ENCODE measurements around the gene ZNF664. TPM values are rescaled to one million over a fixed set of nuclear protein-coding genes. Genes with fewer than 3 reads are reported as not detected.

The ZNF664 gene
- total and polyA plus RNA-seq, 10 of the 15 experiments (the other 5 are each of a cell fraction or from before 2014, with no cell fraction given) = 1.8 to 65.6 (median 30.8) TPM

DNA sequence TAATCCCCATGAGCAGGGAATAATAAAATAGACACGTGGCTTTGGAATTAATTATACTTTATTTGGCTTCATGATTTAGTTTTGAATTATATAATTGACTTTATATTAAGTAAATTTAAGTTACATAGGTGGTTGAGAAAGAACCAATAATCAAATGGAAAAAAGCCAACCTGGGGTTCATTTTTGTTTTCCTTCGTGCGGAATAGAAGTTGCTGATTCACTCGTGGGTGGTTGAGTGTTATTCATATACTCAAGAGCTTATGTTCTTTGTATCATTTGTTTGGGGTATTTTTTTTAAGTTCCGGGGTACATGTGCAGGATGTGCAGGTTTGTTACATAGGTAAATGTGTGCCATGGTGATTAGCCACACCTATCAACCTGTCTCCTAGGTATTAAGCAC is 58.0 kb downstream of the ZNF664 start:
- WGBS (ENCODE audit: insufficient coverage, insufficient replicate concordance, low lambda C conversion rate, missing lambda C conversion rate) = 62% methylated on average over 5 of the region's 5 CpGs
- in situ Hi-C loops (cut with MboI) = loop anchor here (10.0 kb wide), 1 partner anchor 874 kb away; no protein-coding TSS in a partner anchor
- SMC1A ChIA-PET (ENCODE audit: uncharacterized antibody, unreplicated experiment) = no interaction called here

More for the DNA sequence above, 58.0 kb downstream of the ZNF664 start:
- ChIA-PET POLR2A (no interaction called here), RAD21 (ENCODE audit: unreplicated experiment) (interaction anchor here (0.6 to 1.0 kb wide), 3 partner anchors 121 to 305 kb away, joined by 3 read pairs; no protein-coding TSS in a partner anchor), CTCF (interaction anchor here (0.7 to 2.8 kb wide), 13 partner anchors 8 to 875 kb away, joined by 3 to 13 read pairs (median 4); no protein-coding TSS in a partner anchor)
- Histone ChIP-seq H3K27me3 (replicated peaks in 1 of 2; ENCODE audit: control insufficient read depth in 2 of 2, insufficient read depth in 2 of 2, low read length in 1 of 2) (no peaks in the 10 kb centered on the region), H3K4me1 (ENCODE audit: control insufficient read depth, insufficient read depth, low read length) (no peaks in the 10 kb centered on the region), H4K20me1 (ENCODE audit: control insufficient read depth, insufficient read depth) (no peaks in the 10 kb centered on the region), H3K9ac (ENCODE audit: control insufficient read depth, insufficient read depth, low read length) (no peak overlapping the region), H2AFZ (ENCODE audit: control insufficient read depth, low read depth, low read length) (no peak overlapping the region), H3K27ac (ENCODE audit: control insufficient read depth, insufficient read depth) (no peak overlapping the region), H3K4me2 (ENCODE audit: control insufficient read depth, insufficient read depth) (no peak overlapping the region), H3K79me2 (ENCODE audit: control insufficient read depth, insufficient read depth, low read length) (no peaks in the 10 kb centered on the region), H3K4me3 (no peak overlapping the region), H3K9me3 (replicated peaks; ENCODE audit: control insufficient read depth, insufficient read depth, low read length) (no peaks in the 10 kb centered on the region), H3K36me3 (ENCODE audit: control insufficient read depth in 2 of 2, insufficient read depth in 2 of 2, low read length in 1 of 2) (no peaks in the 10 kb centered on the region)
- DNase-seq (ENCODE audit: low read depth, low spot score) (no peak), FAIRE-seq (no peak), ATAC-seq (no peak)
- no TSS peak for BruUV-seq (replicated peaks)
- intact Hi-C loops (cut with micrococcal nuclease; ENCODE audit: unreplicated experiment) = loop anchor here (10.0 kb wide), 1 partner anchor 364 kb away; no protein-coding TSS in a partner anchor
- no peak for TF ChIP-seq IKZF2 (IDR thresholded peaks at IDR 0.05)
- TF ChIP-seq, protein P1, sequence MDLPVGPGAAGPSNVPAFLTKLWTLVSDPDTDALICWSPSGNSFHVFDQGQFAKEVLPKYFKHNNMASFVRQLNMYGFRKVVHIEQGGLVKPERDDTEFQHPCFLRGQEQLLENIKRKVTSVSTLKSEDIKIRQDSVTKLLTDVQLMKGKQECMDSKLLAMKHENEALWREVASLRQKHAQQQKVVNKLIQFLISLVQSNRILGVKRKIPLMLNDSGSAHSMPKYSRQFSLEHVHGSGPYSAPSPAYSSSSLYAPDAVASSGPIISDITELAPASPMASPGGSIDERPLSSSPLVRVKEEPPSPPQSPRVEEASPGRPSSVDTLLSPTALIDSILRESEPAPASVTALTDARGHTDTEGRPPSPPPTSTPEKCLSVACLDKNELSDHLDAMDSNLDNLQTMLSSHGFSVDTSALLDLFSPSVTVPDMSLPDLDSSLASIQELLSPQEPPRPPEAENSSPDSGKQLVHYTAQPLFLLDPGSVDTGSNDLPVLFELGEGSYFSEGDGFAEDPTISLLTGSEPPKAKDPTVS (IDR thresholded peaks at IDR 0.05; ENCODE audit: low read depth, low read length) = no peak
- TF ChIP-seq TCF12 (IDR thresholded peaks at IDR 0.05; ENCODE audit: low read depth, low read length) = no peak
- TF ChIP-seq, protein P2, sequence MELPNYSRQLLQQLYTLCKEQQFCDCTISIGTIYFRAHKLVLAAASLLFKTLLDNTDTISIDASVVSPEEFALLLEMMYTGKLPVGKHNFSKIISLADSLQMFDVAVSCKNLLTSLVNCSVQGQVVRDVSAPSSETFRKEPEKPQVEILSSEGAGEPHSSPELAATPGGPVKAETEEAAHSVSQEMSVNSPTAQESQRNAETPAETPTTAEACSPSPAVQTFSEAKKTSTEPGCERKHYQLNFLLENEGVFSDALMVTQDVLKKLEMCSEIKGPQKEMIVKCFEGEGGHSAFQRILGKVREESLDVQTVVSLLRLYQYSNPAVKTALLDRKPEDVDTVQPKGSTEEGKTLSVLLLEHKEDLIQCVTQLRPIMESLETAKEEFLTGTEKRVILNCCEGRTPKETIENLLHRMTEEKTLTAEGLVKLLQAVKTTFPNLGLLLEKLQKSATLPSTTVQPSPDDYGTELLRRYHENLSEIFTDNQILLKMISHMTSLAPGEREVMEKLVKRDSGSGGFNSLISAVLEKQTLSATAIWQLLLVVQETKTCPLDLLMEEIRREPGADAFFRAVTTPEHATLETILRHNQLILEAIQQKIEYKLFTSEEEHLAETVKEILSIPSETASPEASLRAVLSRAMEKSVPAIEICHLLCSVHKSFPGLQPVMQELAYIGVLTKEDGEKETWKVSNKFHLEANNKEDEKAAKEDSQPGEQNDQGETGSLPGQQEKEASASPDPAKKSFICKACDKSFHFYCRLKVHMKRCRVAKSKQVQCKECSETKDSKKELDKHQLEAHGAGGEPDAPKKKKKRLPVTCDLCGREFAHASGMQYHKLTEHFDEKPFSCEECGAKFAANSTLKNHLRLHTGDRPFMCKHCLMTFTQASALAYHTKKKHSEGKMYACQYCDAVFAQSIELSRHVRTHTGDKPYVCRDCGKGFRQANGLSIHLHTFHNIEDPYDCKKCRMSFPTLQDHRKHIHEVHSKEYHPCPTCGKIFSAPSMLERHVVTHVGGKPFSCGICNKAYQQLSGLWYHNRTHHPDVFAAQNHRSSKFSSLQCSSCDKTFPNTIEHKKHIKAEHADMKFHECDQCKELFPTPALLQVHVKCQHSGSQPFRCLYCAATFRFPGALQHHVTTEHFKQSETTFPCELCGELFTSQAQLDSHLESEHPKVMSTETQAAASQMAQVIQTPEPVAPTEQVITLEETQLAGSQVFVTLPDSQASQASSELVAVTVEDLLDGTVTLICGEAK (IDR thresholded peaks at IDR 0.05; ENCODE audit: borderline replicate concordance) = no peak
- TF ChIP-seq BCL11A (IDR thresholded peaks at IDR 0.05; ENCODE audit: low read depth, low read length) = no peak

All from GM12878 (cell line).